GM12878 (cell line): ENCODE results near the gene SLC35F6.

Experiments
- KLF5 ChIP-seq: fragments of 450-650 bp; IDR thresholded peaks from 2 replicates; pipeline ENCODE4 v1.6.1; 2014; ENCODE audit warnings: mild to moderate bottlenecking; ENCODE audit not compliant: partially characterized antibody
- NFIC ChIP-seq: IDR thresholded peaks from 2 replicates; pipeline ENCODE4 v1.6.1; 2012; ENCODE audit warnings: low read depth, mild to moderate bottlenecking, inconsistent platforms, low read length, moderate library complexity
- RAD21 ChIP-seq: IDR thresholded peaks from 2 replicates; pipeline ENCODE4 v1.6.1; 2011; ENCODE audit warnings: mild to moderate bottlenecking, low read depth, low read length, moderate library complexity; ENCODE audit not compliant: insufficient read depth
- TAF1 ChIP-seq: IDR thresholded peaks from 2 replicates; pipeline ENCODE4 v1.6.1; 2011; ENCODE audit warnings: mild to moderate bottlenecking, low read depth, low read length, borderline replicate concordance

DNA sequence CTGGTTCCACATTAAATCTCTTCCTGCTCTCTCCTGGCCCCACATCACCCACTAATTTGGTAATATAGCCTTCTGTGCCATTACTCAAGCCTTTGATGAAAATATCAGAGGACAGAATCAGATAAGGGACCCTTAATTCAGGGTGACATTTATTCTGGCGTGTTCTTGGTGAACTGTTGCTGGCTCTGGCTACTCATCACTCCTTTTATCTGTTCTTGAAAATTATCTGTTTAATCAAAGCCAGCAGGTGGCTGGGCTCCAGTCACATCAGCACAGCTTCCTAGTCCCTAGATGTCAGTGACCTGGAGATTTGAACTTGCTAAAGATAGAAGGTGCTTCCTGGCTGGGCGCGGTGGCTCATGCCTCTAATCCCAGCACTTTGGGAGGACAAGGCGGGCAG lies 26.9 kb upstream of the SLC35F6 start:
- no peak for TF ChIP-seq NFIC
- TF ChIP-seq KLF5: no peak
- no peak for TF ChIP-seq RAD21
- TF ChIP-seq TAF1: no peak
